Activated naive CD4-positive, alpha-beta T cell treated with anti-CD3 and anti-CD28 coated beads, Interleukin-2, amount 50 U/mL, for 72 hours (primary cell): Measurements from ENCODE around the gene NMNAT1. TPM values are rescaled to one million over a fixed set of nuclear protein-coding genes. Genes with fewer than 3 reads are reported as not detected.
A peak's percentile ranks its signal among the peaks of the same experiment; 100 is the strongest.
"Not testable (repeated sequence)": the region's sequence is repeated elsewhere in the genome, so short reads cannot be mapped to it uniquely, and the experiment has no call there.

ENCODE experiments used
- ATAC-seq, 2 donors: fragments of 150-1000 bp; cut with Tn5 transposase; 2 replicates each; pipeline ENCODE4 v1.10.0; 2021; ENCODE audit warnings: mild to moderate bottlenecking in 2 of 2, moderate library complexity in 2 of 2
- DNase-seq, 2 donors: peaks; one replicate each; pipeline ENCODE4 v3.0.0; 2021 to 2022; ENCODE audit warnings: low spot score in 2 of 2
- H3K27ac Mint-ChIP-seq, 2 donors: one replicate each; pipeline ENCODE4 v1.8.0; 2022; ENCODE audit warnings: mild to moderate bottlenecking in 2 of 2, mixed read lengths in 2 of 2
- H3K36me3 Mint-ChIP-seq, 2 donors: one replicate each; pipeline ENCODE4 v1.8.0; 2022; ENCODE audit warnings: mixed read lengths in 2 of 2
- H3K9me3 Mint-ChIP-seq, 2 donors: one replicate each; pipeline ENCODE4 v1.8.0; 2022; ENCODE audit warnings: mixed read lengths in 2 of 2
- total RNA-seq, 2 donors: library from RNA; stranded (reverse); gene quantifications; one replicate each; pipeline ENCODE4 v1.2.3, GENCODE V29; 2022

The NMNAT1 gene
- total RNA-seq, 2 donors from 2014 or later: 6.0 to 13.1 TPM

GRCh38 chr1:9989773-9990172 lies 46.5 kb downstream of the NMNAT1 start:
- no peaks in the 10 kb centered on the region for H3K9me3 Mint-ChIP-seq
- ATAC-seq: no peak

DNA sequence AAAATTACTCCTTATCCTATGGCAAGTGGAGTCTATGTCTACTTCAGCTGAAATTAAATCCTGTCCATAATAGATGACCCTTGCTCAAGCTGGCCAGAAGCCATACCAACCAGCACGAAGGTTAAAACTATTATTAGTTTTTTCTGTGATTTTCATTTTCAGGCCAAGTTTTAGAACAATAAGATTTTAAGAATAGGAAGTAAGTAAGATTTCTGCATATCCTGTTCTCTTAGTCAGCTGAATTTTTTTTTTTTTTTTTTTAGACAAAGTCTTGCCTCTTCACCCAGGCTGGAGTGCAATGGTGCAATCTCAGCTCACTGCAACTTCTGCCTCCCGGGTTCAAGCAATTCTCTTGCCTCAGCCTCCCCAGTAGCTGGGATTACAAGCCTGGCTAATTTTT lies 47.7 kb downstream of the NMNAT1 start:
- H3K36me3 Mint-ChIP-seq: no peaks in the 10 kb centered on the region
- no peak for ATAC-seq

More at GRCh38 chr1:9989773-9990172, 46.5 kb downstream of the NMNAT1 start:
- H3K27ac Mint-ChIP-seq: no peak overlapping the region
- no peaks in the 10 kb centered on the region for H3K36me3 Mint-ChIP-seq
- DNase-seq: no peak

GRCh38 chr1:9992910-9993309 lies 49.6 kb downstream of the NMNAT1 start:
- no peak for DNase-seq
- Mint-ChIP-seq H3K36me3 (peaks cover 0 to 5% of the 10 kb centered on the region in 2 donors), H3K27ac (no peak overlapping the region), H3K9me3 (no peaks in the 10 kb centered on the region)
- ATAC-seq: no peak

More for the DNA sequence above, 47.7 kb downstream of the NMNAT1 start:
- no peak for DNase-seq
- Mint-ChIP-seq H3K27ac (no peak overlapping the region), H3K9me3 (no peaks in the 10 kb centered on the region)

DNA sequence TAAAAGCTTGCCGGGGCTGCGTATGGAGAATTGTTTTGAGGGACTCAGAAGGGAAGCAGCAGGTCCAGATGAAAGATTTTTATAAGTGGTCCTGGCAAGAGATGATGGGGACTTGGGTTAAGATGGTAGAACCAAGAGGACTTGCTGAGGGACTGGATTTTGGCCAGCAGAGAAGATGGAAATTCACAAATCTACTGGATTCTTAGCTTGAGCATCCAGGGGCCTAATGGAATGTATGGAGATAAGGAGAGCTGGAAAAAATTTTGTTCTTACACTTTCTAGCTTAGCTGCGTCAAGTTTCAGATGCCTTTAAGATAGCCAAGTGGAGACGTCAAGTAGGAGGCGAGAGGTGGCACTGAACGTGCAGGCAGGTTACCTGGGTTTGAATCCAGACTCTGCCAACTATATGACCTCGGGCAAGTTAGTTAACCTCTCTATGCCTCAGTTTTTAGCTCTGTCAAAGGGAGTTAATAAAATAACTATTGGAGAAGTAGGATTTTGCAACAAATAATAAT lies 50.3 kb downstream of the NMNAT1 start:
- no peaks in the 10 kb centered on the region for H3K9me3 Mint-ChIP-seq
- H3K27ac Mint-ChIP-seq: no peak overlapping the region
- H3K36me3 Mint-ChIP-seq: peaks cover 3 to 12% of the 10 kb centered on the region in 2 donors
- no peak for ATAC-seq
- DNase-seq: no peak

GRCh38 chr1:9996624-9997582 lies 53.6 kb downstream of the NMNAT1 start, which contains the start of gene RBP7:
TSS of gene RBP7 (plus strand) at chr1:9997228. CDS start at chr1:9997259, 31 bp downstream.
- DNase-seq (peak in 1 of 2 donors; percentile 15), ATAC-seq (peak; percentile 34 to 48)
- H3K27ac Mint-ChIP-seq: no peak within 1 kb of the TSS
- H3K36me3 Mint-ChIP-seq: peaks cover 7 to 16% of the 10 kb centered on the region in 2 donors
- no peaks in the 10 kb centered on the region for H3K9me3 Mint-ChIP-seq

DNA sequence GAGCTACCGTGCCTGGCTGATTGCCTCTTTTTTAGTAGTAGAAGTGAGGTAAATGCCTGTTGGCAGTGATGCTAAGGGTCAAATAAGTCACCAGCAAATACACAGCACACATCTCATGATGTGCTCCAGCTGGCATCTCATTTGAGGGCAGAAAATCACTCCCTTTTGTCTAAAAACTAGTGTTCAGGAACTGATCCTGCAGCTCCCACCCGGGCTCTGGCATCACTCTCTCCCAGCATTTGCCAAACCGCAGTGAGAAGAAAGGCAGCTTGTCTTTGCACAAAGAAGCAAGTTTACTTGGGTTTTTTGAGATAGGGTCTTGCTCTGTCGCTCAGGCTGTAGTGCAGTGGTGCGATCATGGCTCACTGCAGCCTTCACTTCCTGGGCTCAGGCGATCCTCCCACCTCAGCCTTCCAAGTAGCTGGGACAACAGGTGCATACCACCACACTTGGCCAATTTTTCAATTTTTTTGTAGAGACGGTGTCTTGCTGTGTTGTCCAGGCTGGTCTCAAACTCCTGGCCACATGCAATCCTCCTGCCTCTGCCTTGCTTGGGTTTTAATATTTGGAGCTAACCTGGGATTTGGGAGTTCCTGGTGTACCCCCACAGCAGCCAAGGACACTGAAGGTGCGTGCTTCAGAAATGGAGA lies 57.9 kb downstream of the NMNAT1 start:
- no peak for ATAC-seq
- no peak for DNase-seq
- no peaks in the 10 kb centered on the region for H3K9me3 Mint-ChIP-seq

DNA sequence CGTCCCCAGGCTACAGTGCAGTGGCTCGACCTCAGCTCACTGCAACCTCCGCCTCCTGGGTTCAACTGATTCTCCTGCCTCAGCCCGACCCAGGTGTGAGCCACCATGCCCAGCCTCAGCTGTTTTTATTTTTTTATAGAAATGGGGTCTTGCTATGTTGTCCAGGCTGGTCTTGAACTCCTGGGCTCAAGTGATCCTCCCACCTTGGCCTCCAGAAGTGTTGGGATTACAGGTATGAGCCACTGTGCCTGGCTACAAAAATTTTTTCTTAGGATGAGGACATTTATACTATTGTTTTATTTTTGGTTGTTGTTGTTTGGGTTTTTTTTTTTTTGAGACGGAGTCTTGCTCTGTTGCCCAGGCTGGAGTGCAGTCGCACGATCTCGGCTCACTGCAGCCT lies 62.0 kb downstream of the NMNAT1 start:
- not testable (repeated sequence) for DNase-seq, ATAC-seq, H3K27ac Mint-ChIP-seq, H3K9me3 Mint-ChIP-seq, H3K36me3 Mint-ChIP-seq

More for the DNA sequence above, 57.9 kb downstream of the NMNAT1 start:
- H3K27ac Mint-ChIP-seq: no peak overlapping the region
- peaks cover 7 to 16% of the 10 kb centered on the region in 2 donors for H3K36me3 Mint-ChIP-seq

GRCh38 chr1:10007169-10007568 lies 63.9 kb downstream of the NMNAT1 start:
- no peak for DNase-seq
- ATAC-seq: no peak
- no peaks in the 10 kb centered on the region for H3K36me3 Mint-ChIP-seq
- H3K27ac Mint-ChIP-seq: no peak overlapping the region
- H3K9me3 Mint-ChIP-seq: no peaks in the 10 kb centered on the region

DNA sequence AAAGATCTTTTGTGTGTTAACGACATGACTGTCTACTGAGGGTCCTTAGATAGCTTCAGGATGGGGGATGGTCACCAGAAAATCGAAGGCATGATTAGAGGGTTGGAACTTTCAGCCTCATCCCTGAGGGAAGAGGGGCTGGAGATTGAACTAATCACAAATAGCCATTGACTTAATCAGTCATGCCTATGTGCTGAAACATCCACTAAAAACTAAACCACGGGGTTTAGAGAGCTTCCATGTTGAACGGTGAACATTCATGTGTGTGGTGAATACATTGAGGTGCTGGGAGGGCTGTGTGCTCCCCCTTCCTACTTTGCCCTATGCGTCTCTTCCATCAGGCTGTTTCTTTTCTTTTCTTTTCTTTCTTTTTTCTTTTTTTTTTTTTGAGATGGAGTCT lies 70.7 kb downstream of the NMNAT1 start:
- DNase-seq (no peak), ATAC-seq (no peak)
- Mint-ChIP-seq H3K36me3 (no peaks in the 10 kb centered on the region), H3K9me3 (no peaks in the 10 kb centered on the region), H3K27ac (no peak overlapping the region)

- Mint-ChIP-seq H3K36me3 (no peaks in the 10 kb centered on the region), H3K9me3 (no peaks in the 10 kb centered on the region), H3K27ac (no peak overlapping the region)
- DNase-seq (no peak), ATAC-seq (no peak)
Observed at GRCh38 chr1:10019561-10019960, 76.3 kb downstream of the NMNAT1 start.

DNA sequence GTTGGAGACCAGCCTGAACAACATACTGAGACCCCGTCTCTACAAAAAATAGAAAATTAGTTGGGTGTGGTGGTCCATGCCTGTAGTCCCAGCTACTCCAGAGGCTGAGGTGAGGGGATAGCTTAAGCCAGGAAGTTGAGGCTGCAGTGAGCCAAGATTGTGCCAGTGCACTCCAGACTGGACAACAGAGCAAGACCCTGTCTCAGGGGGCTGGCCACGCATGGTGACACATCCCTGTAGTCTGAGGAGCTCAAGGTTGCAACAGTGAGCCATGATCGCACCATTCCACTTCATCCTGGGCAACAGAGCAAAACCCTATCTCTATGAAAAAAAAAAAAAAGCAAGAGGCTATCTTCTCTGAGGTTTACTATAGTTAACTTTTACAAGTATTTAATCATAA lies 76.8 kb downstream of the NMNAT1 start:
- Mint-ChIP-seq H3K36me3 (no peaks in the 10 kb centered on the region), H3K9me3 (no peaks in the 10 kb centered on the region), H3K27ac (no peak overlapping the region)
- DNase-seq (no peak), ATAC-seq (no peak)

DNA sequence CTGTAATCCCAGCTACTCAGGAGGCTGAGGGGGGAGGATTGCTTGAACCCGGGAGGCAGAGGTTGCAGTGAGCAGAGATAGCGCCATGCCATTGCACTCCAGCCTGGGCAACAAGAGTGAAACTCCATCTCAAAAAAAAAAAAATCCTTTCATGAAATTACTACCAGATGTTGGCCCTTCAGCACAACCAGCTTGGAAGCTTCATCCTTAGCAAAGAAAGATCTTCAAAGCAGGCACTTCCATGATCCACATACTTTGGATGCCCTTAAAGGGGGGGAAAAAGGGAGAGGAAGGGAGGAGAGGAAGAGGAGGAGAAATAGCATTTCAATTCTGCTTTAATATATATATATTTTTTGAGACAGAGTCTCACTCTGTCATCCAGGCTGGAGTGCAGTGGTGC lies 77.4 kb downstream of the NMNAT1 start:
- H3K36me3 Mint-ChIP-seq, H3K27ac Mint-ChIP-seq, DNase-seq, ATAC-seq, H3K9me3 Mint-ChIP-seq: not testable (repeated sequence)

DNA sequence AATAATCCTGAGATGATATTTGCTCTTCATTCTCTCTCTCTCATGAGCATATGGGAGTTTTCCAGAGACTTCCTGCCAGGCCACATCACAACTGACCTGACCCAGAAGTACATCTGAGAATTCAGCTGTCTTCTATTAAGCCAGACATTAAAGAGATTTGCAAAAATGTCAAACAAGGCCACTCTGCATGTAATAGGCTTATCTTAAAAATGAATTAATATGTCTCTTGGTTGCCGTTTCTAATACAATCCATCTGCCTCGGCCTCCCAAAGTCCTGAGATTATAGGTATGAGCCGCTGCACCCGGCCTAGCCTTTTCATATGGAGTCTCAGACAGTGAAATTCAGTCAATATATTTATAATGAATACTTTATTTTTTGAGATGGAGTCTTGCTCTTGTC lies 78.7 kb downstream of the NMNAT1 start:
- H3K27ac Mint-ChIP-seq, DNase-seq, H3K9me3 Mint-ChIP-seq, H3K36me3 Mint-ChIP-seq, ATAC-seq: not testable (repeated sequence)

- Mint-ChIP-seq H3K27ac (no peak overlapping the region), H3K36me3 (no peaks in the 10 kb centered on the region), H3K9me3 (no peaks in the 10 kb centered on the region)
- DNase-seq (no peak), ATAC-seq (no peak)
Observed at GRCh38 chr1:10022656-10023055, 79.4 kb downstream of the NMNAT1 start.

DNA sequence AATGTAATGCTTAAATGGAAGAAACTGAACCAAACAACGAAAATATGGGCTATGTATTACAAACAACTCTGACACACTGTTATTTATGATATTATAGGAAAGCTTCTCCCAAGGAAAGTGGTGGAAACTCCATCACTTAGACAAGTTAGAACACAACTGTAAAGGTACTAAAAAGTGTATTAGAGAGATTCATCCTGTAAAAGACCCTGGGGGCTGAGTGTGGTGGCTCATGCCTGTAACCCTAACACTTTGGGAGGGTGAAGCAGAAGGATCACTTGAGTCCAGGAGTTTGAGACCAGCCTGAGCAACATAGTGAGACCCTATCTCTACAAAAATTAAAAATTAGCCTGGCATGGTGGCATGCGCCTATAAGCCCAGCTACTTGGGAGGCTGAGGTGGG lies 82.1 kb downstream of the NMNAT1 start:
- H3K36me3 Mint-ChIP-seq: no peaks in the 10 kb centered on the region
- DNase-seq: no peak
- ATAC-seq: no peak
- no peak overlapping the region for H3K27ac Mint-ChIP-seq
- H3K9me3 Mint-ChIP-seq: no peaks in the 10 kb centered on the region

GRCh38 chr1:10027027-10027426 lies 83.8 kb downstream of the NMNAT1 start:
- no peak for DNase-seq
- no peaks in the 10 kb centered on the region for H3K9me3 Mint-ChIP-seq
- H3K36me3 Mint-ChIP-seq: no peaks in the 10 kb centered on the region
- no peak for ATAC-seq
- no peak overlapping the region for H3K27ac Mint-ChIP-seq

GRCh38 chr1:10028956-10029500 lies 85.8 kb downstream of the NMNAT1 start:
- not testable (repeated sequence) for H3K36me3 Mint-ChIP-seq, H3K27ac Mint-ChIP-seq, ATAC-seq, DNase-seq, H3K9me3 Mint-ChIP-seq
